Osteoblast (primary cell): Measurements from ENCODE around the gene ANO10. TPM values are rescaled to one million over a fixed set of nuclear protein-coding genes. Genes with fewer than 3 reads are reported as not detected.
A peak's percentile ranks its signal among the peaks of the same experiment; 100 is the strongest.

Experiments used
- DNase-seq: peaks from one replicate; pipeline ENCODE4 v3.0.0; 2011; ENCODE audit warnings: low spot score, mixed read lengths; ENCODE audit not compliant: insufficient read length; ENCODE audit errors: missing footprints
- H2AFZ ChIP-seq: 2 replicates; pipeline ENCODE4 v1.6.0; 2011; ENCODE audit warnings: mild to moderate bottlenecking, low read length
- H3K27ac ChIP-seq: 2 replicates; pipeline ENCODE4 v1.5.1; 2011; ENCODE audit warnings: mild to moderate bottlenecking, low read depth, low read length, moderate library complexity
- H3K27me3 ChIP-seq: 2 replicates; pipeline ENCODE4 v1.6.0; 2012; ENCODE audit warnings: mild to moderate bottlenecking, control low read depth, inconsistent platforms, low read length, moderate library complexity; ENCODE audit not compliant: insufficient read depth
- H3K36me3 ChIP-seq: 2 replicates; pipeline ENCODE4 v1.5.1; 2011; ENCODE audit warnings: mild to moderate bottlenecking, low read length, control low read depth, moderate library complexity; ENCODE audit not compliant: insufficient read depth
- H3K4me1 ChIP-seq: 2 replicates; pipeline ENCODE4 v1.5.1; 2011; ENCODE audit warnings: mild to moderate bottlenecking, low read length, control low read depth, moderate library complexity; ENCODE audit not compliant: insufficient read depth
- H3K4me2 ChIP-seq: 2 replicates; pipeline ENCODE4 v1.6.0; 2011; ENCODE audit warnings: mild to moderate bottlenecking, low read length; ENCODE audit not compliant: insufficient read depth
- H3K4me3 ChIP-seq: fragments of 200-600 bp; sonication (generic); 3 replicates; pipeline ENCODE4 v1.5.1; 2012; ENCODE audit warnings: mild to moderate bottlenecking, low read length, inconsistent platforms; ENCODE audit not compliant: insufficient read depth
- H3K79me2 ChIP-seq: 2 replicates; pipeline ENCODE4 v1.6.0; 2012; ENCODE audit warnings: mild to moderate bottlenecking, low read length, control low read depth, inconsistent platforms; ENCODE audit not compliant: insufficient read depth
- H3K9me3 ChIP-seq: 2 replicates; pipeline ENCODE4 v1.5.1; 2011; ENCODE audit warnings: low read depth, low read length, control low read depth
- H4K20me1 ChIP-seq: 2 replicates; pipeline ENCODE4 v1.6.0; 2012; ENCODE audit warnings: mild to moderate bottlenecking, low read length, control low read depth; ENCODE audit not compliant: insufficient read depth
- CTCF ChIP-seq: IDR thresholded peaks from 2 replicates; pipeline ENCODE4 v1.5.1; 2011; ENCODE audit warnings: mild to moderate bottlenecking, low read depth, low read length, moderate library complexity; ENCODE audit errors: extremely low read depth
- total RNA-seq: library from RNA; depleted of rRNA; stranded (reverse); fragments of >200 nt; gene quantifications from 2 replicates; pipeline ENCODE4 v1.2.3, GENCODE V29; 2012

Gene ANO10
- total RNA-seq, 1 donor: 55.7 TPM

- Histone ChIP-seq H3K27ac (peak overlapping the region; percentile 4), H3K36me3 (no peaks in the 10 kb centered on the region), H3K4me1 (peaks cover 4% of the 10 kb centered on the region), H3K4me2 (no peak overlapping the region), H3K4me3 (no peak overlapping the region), H4K20me1 (no peaks in the 10 kb centered on the region), H3K9me3 (no peaks in the 10 kb centered on the region), H3K27me3 (no peaks in the 10 kb centered on the region), H3K79me2 (no peaks in the 10 kb centered on the region), H2AFZ (no peak overlapping the region)
- TF ChIP-seq CTCF: no peak
- DNase-seq: no peak
Measured at GRCh38 chr3:43584043-43584826, 37.6 kb downstream of the ANO10 start.

- no peak overlapping the region for H3K4me2 ChIP-seq
- H2AFZ ChIP-seq: no peak overlapping the region
- H3K36me3 ChIP-seq: no peaks in the 10 kb centered on the region
- peaks cover 4% of the 10 kb centered on the region for H3K4me1 ChIP-seq
- H3K79me2 ChIP-seq: no peaks in the 10 kb centered on the region
- no peak overlapping the region for H3K27ac ChIP-seq
- no peaks in the 10 kb centered on the region for H3K9me3 ChIP-seq
- no peaks in the 10 kb centered on the region for H3K27me3 ChIP-seq
- no peak for DNase-seq
- H4K20me1 ChIP-seq: no peaks in the 10 kb centered on the region
- no peak overlapping the region for H3K4me3 ChIP-seq
- TF ChIP-seq CTCF: no peak
Measured at GRCh38 chr3:43583481-43583880, 38.3 kb downstream of the ANO10 start.

- TF ChIP-seq CTCF: no peak
- no peak overlapping the region for H3K4me2 ChIP-seq
- no peaks in the 10 kb centered on the region for H3K27me3 ChIP-seq
- H2AFZ ChIP-seq: no peak overlapping the region
- no peaks in the 10 kb centered on the region for H3K36me3 ChIP-seq
- H3K4me1 ChIP-seq: peaks cover 4% of the 10 kb centered on the region
- peak; percentile 68 for DNase-seq
- no peaks in the 10 kb centered on the region for H3K9me3 ChIP-seq
- H3K4me3 ChIP-seq: no peak overlapping the region
- no peak overlapping the region for H3K27ac ChIP-seq
- no peaks in the 10 kb centered on the region for H4K20me1 ChIP-seq
- H3K79me2 ChIP-seq: no peaks in the 10 kb centered on the region
Measured at GRCh38 chr3:43582866-43583265, 38.9 kb downstream of the ANO10 start.

GRCh38 chr3:43581343-43581742 lies 40.5 kb downstream of the ANO10 start:
- DNase-seq: peak; percentile 45
- H3K9me3 ChIP-seq: no peaks in the 10 kb centered on the region
- H3K27ac ChIP-seq: no peak overlapping the region
- no peak overlapping the region for H3K4me3 ChIP-seq
- peaks cover 6% of the 10 kb centered on the region for H3K36me3 ChIP-seq
- H3K4me1 ChIP-seq: peaks cover 4% of the 10 kb centered on the region
- no peak overlapping the region for H2AFZ ChIP-seq
- H3K27me3 ChIP-seq: no peaks in the 10 kb centered on the region
- no peaks in the 10 kb centered on the region for H4K20me1 ChIP-seq
- no peak for TF ChIP-seq CTCF
- no peaks in the 10 kb centered on the region for H3K79me2 ChIP-seq
- H3K4me2 ChIP-seq: no peak overlapping the region
